LNCAP (cell line): ENCODE results near the gene VIL1.
A peak's percentile ranks its signal among the peaks of the same experiment; 100 is the strongest.

Experiments
- CTCF ChIP-seq: fragments of 450-650 bp; IDR thresholded peaks from 2 replicates; pipeline ENCODE4 v1.5.1; 2017; ENCODE audit warnings: mild to moderate bottlenecking

VIL1 gene

DNA sequence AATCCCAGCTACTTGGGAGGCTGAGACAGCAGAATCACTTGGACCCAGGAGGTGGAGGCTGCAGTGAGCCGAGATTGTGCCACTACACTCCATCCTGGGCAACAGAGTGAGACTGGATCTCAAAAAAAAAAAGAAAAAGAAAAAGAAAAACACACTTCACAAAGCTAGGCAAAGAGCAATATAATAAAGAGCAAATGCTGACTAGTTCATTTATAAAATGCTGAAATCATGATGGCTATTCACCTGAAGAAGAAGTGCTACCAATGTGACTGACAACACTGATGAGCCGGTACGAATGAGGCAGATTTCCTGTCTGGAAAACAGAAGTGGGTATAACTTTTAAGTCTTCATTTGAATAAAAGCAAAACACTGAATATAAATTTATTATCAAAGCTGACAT, 37.9 kb downstream of the VIL1 start:
- no peak for TF ChIP-seq CTCF

DNA sequence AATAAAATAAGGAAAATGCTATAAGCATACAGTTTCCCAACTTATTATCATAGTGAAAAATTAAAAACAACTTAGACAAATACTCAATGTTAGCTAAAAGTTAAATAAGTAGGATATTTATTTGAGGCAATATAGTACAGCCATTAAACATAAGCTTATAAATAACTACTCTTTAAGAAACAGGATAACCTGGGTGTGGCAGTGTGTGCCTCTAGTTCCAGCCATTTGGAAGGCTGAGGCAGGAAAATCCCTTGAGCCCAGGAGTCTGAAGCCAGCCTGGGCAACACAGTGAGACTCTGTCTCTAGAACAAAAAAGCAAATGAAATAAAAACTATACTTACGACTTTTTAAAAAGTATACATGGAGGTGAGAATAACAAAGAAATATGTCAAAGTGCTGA, 39.7 kb downstream of the VIL1 start:
- no peak for TF ChIP-seq CTCF

DNA sequence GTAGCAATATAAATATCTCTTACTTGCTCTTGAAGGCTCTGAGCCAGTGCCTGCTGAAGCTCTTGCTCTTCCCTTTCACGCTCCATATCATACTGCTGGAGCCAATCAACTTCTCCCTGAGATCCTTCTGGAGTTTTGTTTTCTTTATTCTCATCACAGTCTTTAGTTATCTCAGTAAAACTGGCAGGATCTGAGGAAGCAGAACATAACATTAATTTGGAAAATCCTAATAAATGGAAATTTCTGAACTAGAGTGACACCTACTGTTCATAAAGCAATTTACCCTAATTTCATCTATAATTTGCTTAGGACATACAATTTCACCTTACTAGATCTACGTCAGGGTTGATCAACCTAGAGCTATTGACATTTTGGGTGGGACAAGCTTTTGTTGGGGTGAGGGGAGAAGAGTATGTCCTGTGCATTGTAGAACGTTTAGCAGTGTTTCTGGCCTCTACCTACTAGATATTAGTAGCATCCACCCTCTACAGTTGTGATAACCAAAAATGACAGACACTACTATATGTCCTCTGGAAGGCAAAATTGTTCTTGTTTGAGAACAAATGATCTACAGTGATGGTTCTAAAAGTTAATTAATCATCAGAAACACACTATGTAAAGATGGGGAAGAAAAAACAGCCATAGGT, 47.2 kb downstream of the VIL1 start:
- TF ChIP-seq CTCF: peak; percentile 57

DNA sequence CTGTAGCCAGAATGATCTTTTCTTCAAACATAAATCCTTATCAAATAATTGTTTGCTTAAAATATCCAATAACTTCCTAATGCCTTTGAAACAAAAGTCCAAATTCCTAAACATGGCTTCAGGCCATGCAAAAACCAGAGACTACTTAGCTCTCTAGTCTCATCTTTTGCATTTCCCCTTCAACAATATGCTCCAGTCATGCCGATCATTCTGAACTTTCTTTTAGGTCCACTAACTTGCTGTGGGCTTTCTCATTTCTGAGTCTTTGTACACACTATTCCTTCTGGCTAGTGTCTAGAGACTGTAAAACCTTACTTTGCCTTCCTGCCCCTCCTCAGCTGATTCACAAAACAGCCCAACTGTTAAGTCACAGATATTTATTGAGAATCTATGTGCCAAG, 51.5 kb downstream of the VIL1 start:
- no peak for TF ChIP-seq CTCF

DNA sequence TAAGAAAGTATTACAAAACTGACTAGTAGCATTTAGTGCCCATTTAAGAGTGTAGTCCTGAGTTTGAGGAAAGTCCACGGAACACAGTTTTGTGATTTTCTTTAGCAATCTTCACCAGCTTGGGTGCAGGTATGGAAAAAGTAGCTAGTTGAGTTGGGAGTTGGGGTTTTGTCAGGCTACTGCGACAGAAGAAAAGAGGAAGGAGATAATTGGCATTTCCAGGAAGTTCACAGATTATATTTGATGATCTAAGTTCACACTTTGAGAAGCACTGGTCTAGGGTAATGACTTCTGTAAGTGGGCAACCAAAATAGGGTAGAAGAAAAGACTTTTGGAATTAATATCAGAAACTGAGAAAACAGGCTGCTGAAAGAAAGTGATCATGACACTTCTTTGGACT, 52.1 kb downstream of the VIL1 start:
- no peak for TF ChIP-seq CTCF

DNA sequence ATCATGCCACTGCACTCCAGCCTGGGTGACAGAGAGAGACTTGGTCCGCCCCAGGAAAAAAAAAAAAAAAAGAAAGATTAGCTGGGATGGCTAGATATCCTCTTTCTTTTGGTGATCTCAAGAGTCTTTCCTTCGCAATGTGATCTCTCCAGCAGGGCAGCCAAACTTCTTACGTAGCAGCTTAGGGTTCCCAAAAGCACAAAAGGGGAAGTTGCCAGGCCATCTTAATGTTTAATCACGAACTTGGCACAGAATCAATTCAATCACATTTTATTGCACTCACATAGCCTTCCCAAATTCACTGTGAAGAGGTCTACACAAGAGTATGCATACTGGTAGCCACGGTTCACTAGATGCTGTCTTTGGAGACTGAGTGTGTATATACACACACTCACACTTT, 53.1 kb downstream of the VIL1 start:
- TF ChIP-seq CTCF: no peak

DNA sequence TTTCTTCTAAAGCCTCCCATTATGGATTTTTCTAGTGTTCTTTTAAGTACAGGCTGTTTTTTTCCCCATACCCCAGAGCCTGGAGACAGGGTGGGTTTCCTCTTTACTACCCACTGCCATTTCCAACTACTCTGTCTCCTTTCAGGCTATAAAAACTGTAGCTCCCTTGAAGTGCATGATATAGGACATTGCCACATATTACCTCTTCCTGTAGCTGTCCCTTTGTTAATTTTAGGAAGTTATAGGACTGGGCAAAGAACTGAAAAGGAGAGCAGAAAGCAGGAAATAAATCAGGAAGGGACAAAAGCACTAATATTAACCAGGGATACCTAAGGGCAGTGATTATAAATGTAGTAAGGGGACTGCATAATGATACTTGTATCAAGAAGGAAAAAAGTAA, 54.1 kb downstream of the VIL1 start:
- TF ChIP-seq CTCF: no peak

DNA sequence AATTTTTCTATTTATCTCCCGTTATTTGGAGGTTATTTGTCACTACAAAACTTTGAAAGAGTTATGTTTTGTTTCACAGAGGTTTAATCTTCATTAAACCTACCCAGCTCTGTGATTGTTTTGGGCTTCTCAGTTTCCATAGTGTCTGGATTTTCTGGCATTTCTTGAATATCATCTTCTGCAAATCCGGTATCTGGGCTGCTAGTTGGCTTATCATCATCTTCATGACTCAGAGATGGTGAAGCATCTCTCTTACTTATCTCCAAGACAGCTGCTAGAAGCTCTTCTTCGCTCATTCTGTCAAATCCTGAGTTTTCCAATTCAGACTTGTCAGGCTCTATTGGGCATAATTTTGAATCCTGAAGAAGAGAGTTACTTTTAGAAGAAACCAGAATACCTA, 55.6 kb downstream of the VIL1 start:
- TF ChIP-seq CTCF: no peak
